HG02970 (cell line): ENCODE results near the gene NKTR.
"Not testable (repeated sequence)": the region's sequence is repeated elsewhere in the genome, so short reads cannot be mapped to it uniquely, and the experiment has no call there.

Source experiments
- ATAC-seq: cut with Tn5 transposase; IDR thresholded peaks from one replicate; pipeline ENCODE4 v1.9.1; 2021; ENCODE audit warnings: mild to moderate bottlenecking, moderate library complexity, moderate number of reproducible peaks; ENCODE audit not compliant: unreplicated experiment, low FRiP score

The NKTR gene

GRCh38 chr3:42593635-42594034 is 6.9 kb upstream of the NKTR start:
- ATAC-seq, result no peak

- no peak for ATAC-seq
Observed at GRCh38 chr3:42595682-42596081, 4.8 kb upstream of the NKTR start.

DNA sequence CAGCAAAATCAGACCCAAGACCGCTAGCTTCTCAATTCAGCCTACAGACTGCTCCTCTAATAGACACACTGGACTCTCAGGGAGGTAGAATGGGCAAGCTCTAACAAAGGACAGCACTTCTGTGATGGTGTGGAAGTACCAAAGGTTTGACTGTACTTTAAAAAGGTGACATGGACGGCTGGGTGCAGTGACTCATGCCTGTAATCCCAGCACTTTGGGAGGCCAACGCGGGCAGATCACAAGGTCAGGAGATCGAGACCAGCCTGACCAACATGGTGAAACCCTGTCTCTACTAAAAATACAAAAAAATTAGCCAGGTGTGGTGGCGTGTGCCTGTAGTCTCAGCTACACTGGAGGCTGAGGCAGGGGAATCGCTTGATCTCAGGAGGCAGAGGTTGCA is 3.4 kb upstream of the NKTR start:
- not testable (repeated sequence) for ATAC-seq

DNA sequence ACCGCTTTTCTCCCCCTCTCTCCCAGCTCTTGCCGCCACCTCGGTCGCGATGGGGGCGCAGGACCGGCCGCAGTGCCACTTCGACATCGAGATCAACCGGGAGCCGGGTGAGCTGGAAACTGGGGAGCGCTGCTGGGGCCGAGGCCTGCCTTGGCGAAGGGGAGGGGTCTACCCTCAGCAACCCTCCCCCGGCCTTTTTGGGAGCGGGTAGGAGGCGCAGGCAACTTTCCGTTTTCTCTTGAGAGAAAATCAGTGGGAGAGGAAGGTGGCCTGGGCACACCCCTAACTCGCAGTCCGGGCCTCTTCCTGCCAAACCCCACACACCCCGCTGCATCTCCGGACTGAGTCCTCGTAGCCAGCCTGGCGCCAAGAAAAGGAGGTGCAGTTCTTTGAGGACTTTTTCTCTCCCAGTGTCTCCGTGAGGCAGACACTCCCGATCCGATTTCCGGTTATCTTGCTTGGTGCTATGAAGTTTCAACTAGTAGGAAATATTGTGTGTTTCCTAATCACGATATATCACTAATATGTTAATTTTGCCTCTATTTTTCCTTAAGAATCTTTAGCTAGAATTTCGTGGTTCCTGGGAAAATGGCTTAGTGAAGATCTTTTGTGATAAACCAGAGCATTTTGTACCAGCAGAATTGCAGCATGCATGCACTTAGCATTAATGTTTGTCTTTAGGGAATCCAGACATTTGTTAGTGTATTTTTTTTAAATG is 631 bp downstream of the NKTR start:
- ATAC-seq, result peak; percentile 12

DNA sequence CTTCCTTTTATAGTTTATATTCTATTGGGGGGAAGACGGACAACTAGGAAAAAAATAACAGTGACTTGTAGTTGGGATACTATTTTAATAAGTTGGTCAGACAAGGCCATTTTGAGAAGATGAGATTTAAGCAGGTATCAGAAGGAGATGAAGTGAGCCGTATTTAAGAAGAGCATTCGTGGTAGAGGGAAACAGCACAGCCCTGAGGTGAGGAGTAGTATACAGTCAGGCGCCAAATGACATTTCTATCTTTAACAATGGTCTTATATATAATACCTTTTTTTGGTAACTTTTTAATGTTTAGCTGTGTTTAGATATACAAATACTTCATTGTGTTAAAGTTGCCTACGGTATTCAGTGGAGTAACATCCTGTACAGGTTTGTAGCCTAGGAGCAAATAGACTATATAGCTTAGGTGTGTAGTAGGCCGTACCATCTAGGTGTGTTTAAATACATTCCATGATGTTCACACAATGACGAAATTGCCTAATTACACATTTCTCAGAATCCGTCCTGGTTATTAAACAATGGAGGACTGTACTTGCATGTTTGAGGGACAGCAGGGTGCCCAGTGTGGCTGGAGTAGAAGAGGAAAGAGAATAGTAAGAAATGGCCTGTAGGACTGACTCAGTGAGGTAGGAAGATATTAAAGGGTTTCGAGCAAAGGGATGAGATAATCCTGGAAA is 1.6 kb downstream of the NKTR start:
- ATAC-seq, result no peak

GRCh38 chr3:42602961-42603360 is 2.5 kb downstream of the NKTR start:
- no peak for ATAC-seq

GRCh38 chr3:42605546-42606173 is 5.2 kb downstream of the NKTR start:
- ATAC-seq, result no peak

DNA sequence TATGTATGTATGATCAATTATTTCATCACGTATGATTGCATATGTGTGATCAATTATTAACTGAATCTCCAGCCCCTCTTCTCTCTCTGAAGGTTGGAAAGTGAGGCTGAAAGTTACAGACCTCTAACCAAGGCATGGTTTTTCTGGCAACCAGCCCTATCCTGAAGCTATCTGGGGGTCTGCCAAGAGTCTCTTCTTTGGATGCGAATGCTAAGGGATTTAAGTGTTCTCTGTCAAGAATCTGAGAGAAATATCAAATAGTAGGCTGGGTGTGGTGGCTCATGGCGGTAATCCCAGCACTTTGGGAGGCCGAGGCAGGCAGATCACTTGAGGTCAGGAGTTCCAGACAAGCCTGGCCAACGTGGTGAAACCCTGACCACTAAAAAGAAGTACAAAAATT is 8.1 kb downstream of the NKTR start:
- ATAC-seq, result no peak

GRCh38 chr3:42610976-42611375 is 10.5 kb downstream of the NKTR start:
- no peak for ATAC-seq

- ATAC-seq, result no peak
Observed at GRCh38 chr3:42612217-42612616, 11.7 kb downstream of the NKTR start.

GRCh38 chr3:42612928-42613327 is 12.4 kb downstream of the NKTR start:
- ATAC-seq, result no peak

DNA sequence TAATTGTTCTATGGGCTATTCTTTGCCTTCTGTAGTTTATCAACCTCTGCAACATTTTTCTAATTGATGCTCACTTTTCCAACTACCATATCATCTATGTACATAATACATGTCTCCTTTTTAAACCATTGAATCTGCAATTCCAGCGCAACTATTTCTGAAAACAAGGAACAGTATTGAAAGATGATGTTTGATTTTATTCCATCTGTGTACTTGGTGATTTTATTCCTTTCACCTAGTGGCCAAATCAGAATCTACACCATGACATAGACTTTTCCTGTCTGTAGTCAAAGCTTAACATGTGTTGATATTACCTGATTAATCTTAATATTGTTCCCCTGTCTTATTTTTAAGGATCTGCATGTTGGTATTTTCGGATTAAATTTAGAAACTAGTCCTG is 13.0 kb downstream of the NKTR start:
- ATAC-seq, result no peak

- ATAC-seq, result no peak
Observed at GRCh38 chr3:42631620-42632019, 31.1 kb downstream of the NKTR start.

- no peak for ATAC-seq
Observed at GRCh38 chr3:42632146-42632545, 31.7 kb downstream of the NKTR start.

DNA sequence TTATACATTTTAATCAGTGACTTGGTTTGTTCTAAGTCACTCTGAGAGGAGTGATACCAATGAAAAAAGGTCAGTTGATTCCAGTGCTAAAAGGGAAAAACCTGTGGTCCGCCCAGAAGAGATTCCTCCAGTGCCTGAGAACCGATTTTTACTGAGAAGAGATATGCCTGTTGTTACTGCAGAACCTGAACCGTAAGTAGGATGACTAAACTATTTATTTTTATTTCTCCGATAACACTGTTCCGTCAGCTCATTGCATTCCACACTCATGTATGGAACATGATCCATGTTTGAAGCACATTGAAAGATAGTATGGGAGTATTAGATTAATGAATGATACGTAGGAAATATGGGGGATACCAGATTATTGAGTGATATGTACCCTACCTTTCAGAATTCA is 33.1 kb downstream of the NKTR start:
- no peak for ATAC-seq

- no peak for ATAC-seq
Observed at GRCh38 chr3:42635111-42635510, 34.6 kb downstream of the NKTR start.

DNA sequence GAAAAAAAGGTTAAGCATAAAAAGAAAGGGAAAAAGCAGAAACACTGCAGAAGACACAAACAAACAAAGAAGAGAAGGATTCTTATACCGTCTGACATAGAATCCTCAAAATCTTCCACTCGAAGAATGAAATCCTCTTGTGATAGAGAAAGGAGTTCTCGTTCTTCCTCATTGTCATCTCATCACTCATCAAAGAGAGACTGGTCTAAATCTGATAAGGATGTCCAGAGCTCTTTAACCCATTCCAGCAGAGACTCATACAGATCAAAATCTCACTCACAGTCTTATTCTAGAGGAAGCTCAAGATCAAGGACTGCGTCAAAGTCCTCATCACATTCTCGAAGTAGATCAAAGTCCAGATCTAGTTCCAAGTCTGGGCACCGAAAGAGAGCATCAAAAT is 36.5 kb downstream of the NKTR start:
- ATAC-seq, result no peak

GRCh38 chr3:42638339-42638842 is 37.9 kb downstream of the NKTR start:
- ATAC-seq, result no peak

DNA sequence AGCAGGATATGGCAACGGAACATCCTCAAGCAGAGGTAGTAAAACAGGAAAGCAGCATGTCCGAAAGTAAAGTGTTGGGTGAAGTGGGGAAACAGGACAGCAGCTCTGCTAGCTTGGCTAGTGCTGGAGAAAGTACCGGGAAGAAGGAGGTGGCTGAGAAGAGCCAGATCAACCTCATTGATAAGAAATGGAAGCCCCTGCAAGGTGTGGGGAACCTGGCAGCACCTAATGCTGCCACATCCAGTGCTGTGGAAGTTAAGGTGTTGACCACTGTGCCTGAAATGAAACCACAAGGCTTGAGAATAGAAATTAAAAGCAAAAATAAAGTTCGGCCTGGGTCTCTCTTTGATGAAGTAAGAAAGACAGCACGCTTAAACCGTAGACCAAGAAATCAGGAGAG is 38.7 kb downstream of the NKTR start:
- no peak for ATAC-seq

- no peak for ATAC-seq
Observed at GRCh38 chr3:42640129-42640528, 39.6 kb downstream of the NKTR start.

DNA sequence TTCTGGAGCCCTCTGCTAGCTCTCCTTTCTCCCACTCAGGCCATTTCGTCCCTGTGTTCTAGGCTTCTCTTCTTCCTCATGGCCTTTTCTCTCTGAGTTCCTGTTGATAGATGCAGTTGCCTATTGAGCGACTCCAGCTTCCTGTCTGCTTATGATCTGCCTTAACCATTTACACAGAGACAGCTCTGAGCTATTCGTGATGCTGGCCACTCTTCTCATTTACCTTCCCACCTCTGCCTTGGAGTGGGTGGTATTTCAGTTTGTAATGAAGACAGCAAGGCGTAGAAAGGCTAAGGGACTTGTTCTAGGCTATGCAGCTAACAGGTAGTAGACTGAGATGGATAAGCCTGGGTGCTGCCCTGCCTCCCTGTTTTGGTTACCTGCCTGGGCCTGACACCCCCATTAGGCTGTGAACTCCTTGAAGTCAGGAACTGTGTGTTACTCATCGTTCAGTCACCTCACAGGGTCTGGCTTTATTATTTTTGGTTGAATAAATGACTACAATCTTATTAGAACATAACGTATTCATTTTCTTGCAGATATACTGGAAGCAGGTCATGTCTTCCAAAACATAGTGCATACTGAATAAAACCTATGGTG is 40.4 kb downstream of the NKTR start:
- ATAC-seq, result no peak
